Activated CD4-positive, alpha-beta T cell treated with anti-CD3 and anti-CD28 coated beads for 36 hours (primary cell): ENCODE measurements around the gene GGA2. TPM values are rescaled to one million over a fixed set of nuclear protein-coding genes. Genes with fewer than 3 reads are reported as not detected.
"Not testable (repeated sequence)": the region's sequence is repeated elsewhere in the genome, so short reads cannot be mapped to it uniquely, and the experiment has no call there.

Experiments used
- ATAC-seq: fragments of 200-7000 bp; cut with Tn5 transposase; one replicate; pipeline ENCODE4 v1.10.0; 2021; ENCODE audit warnings: mild to moderate bottlenecking, moderate library complexity
- CTCF ChIA-PET: fragments of 350-600 bp; sonication (Branson Sonifier 250); formaldehyde crosslinking; loops from one replicate; lab custom pipeline; 2021; ENCODE audit warnings: antibody characterized with exemption; lab: Charles Lee
- POLR2A ChIA-PET: fragments of 350-600 bp; sonication (Branson Sonifier 250); formaldehyde crosslinking; loops from one replicate; lab custom pipeline; 2021; ENCODE audit warnings: antibody characterized with exemption, inconsistent platforms; lab: Charles Lee
- DNase-seq: peaks from one replicate; pipeline ENCODE4 v3.0.0-alpha.2; 2020
- H3K27ac Mint-ChIP-seq: one replicate; pipeline ENCODE4 v1.8.0; 2021; ENCODE audit warnings: mixed read lengths
- H3K27me3 Mint-ChIP-seq: one replicate; pipeline ENCODE4 v1.8.0; 2021; ENCODE audit warnings: mixed read lengths
- H3K36me3 Mint-ChIP-seq: one replicate; pipeline ENCODE4 v1.8.0; 2021; ENCODE audit warnings: low read depth, mixed read lengths
- H3K4me1 Mint-ChIP-seq: one replicate; pipeline ENCODE4 v1.8.0; 2021; ENCODE audit warnings: mixed read lengths
- H3K4me3 Mint-ChIP-seq: one replicate; pipeline ENCODE4 v1.8.0; 2021; ENCODE audit warnings: mild to moderate bottlenecking, moderate library complexity, mixed read lengths
- H3K9me3 Mint-ChIP-seq: one replicate; pipeline ENCODE4 v1.8.0; 2021; ENCODE audit warnings: low read depth, mixed read lengths
- intact Hi-C, 2 experiments: fragments of 100-400 bp; cut with DNase I in 1 of 2; cut with micrococcal nuclease in 1 of 2; formaldehyde crosslinking; loops; one replicate each; pipeline versions ENCODE4 v1.14.2 to v1.15.1; 2022 to 2024; cut with DNase I, micrococcal nuclease
- total RNA-seq, 2 experiments: library from RNA; stranded (reverse); gene quantifications; one replicate each; pipeline ENCODE4 v1.2.3, GENCODE V29; 2021

GGA2 gene
- total RNA-seq, 2 experiments from 2014 or later = 86.7 to 114 TPM

DNA sequence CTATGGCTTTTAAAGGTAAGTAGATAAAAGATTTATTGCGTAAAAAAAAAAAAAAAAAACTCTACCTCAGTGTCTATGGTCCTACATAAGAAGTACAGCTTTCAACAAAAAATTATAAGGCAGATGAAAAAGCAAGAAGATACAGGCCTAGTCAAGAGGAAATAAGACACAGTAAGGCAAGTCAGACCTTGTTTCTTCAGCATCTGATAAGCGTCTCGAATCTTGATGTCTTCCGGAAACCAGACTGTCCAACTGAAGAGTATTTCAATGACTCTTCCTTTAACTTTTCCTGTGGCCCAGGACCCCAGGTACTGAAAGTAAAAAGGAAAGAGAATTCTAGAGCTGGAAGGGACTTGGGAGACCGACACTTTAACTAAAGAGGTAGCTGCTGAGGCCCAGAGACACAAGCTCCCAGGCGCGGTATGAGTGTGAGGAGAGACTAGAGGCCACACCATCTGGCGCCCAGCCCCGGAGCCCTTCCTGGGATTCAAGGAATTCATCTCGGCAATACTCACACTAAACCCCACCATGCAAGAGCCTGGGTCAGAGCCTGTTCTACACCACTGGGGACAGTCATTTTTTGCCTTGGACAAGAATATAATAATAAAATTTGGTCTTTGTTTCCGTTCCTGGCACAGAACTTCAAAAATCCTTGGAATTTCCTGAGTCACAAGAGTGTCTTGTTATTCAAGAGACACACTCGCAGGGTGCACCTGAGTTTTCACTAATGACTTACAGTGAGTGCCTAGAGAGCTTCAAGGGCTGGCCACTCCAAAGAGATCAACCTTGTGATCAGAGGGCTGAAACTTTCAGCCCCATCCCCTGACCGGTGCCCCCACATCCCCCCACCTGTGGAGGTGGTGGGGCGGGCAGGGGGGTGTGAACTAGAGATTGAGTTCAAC is 18.6 kb downstream of the GGA2 start:
- Mint-ChIP-seq H3K4me3 (no peak overlapping the region), H3K4me1 (no peaks in the 10 kb centered on the region), H3K36me3 (peaks cover 48% of the 10 kb centered on the region), H3K27me3 (no peaks in the 10 kb centered on the region), H3K9me3 (no peaks in the 10 kb centered on the region), H3K27ac (no peak overlapping the region)
- ATAC-seq = no peak
- intact Hi-C loops = no loop called here
- no peak for DNase-seq
- POLR2A ChIA-PET = interaction anchor here (0.8 kb wide), 1 partner anchor 15 kb away, joined by 6 read pairs; no protein-coding TSS in a partner anchor
- CTCF ChIA-PET = interaction anchor here (1.9 kb wide), 1 partner anchor 56 kb away, joined by 5 read pairs; no protein-coding TSS in a partner anchor

DNA sequence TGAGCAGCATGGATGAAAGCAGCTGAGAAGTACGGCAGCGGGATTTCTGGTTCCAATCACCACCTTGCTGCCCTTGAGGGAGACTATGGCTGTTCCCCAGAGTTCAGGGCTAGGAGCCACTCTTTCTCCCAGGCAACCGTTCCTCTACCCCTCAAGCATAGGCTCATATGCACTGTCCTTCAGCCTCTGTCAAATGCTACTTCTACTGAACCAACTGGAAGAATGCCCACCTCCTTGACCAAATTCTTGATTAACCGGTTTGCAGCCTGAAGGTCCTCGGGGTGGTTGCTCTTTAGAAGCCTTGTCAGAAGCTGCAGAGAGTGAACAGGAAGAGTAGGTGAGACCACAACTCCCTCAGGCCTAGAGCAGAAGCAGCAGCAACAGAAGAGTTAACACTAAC is 23.8 kb downstream of the GGA2 start:
- intact Hi-C loops = no loop called here
- Mint-ChIP-seq H3K27me3 (no peaks in the 10 kb centered on the region), H3K27ac (no peak overlapping the region), H3K36me3 (peaks cover 50% of the 10 kb centered on the region), H3K4me3 (no peak overlapping the region), H3K4me1 (no peaks in the 10 kb centered on the region), H3K9me3 (no peaks in the 10 kb centered on the region)
- DNase-seq = no peak
- CTCF ChIA-PET = no interaction called here
- POLR2A ChIA-PET = no interaction called here
- no peak for ATAC-seq

DNA sequence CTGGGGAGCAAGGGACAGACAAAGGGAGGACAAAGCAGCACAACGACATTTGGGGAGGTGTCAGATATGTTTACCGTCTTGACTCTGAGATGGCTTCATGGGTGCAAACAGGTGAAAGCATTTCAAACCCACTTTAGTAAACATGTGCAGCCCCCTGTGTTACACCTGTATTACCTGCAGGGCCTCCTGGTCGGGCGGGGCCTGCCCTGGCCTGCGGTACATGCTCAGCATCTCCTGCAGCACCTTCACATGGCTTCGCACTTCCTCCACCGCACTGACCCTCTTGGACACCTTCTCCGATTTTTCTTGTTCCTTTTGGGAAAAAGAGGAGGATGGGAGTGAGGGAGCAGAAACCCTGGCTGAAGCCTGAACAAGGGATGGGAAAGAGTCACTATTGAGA is 24.5 kb downstream of the GGA2 start:
- Mint-ChIP-seq H3K4me3 (no peak overlapping the region), H3K4me1 (no peaks in the 10 kb centered on the region), H3K27ac (no peak overlapping the region), H3K27me3 (no peaks in the 10 kb centered on the region), H3K9me3 (no peaks in the 10 kb centered on the region), H3K36me3 (peaks cover 50% of the 10 kb centered on the region)
- ATAC-seq (no peak), DNase-seq (no peak)
- ChIA-PET POLR2A (no interaction called here), CTCF (no interaction called here)
- intact Hi-C loops = no loop called here

DNA sequence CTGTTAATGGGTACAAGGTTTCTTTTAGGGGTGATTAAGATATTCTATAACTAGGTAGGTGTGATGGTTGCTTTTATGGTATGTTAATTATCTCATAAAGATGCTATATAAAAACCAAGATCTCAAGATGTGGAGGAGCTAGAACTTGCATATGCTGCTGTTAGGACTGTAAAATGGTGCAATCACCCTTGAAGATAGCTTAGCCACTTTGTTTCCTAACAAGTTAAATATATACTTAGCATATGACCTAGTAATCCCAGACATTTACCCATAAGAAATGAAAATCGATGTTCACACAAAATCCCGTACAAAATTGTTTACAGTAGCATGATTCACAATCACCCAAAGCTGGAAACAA is 25.1 kb downstream of the GGA2 start:
- Mint-ChIP-seq H3K27me3 (no peaks in the 10 kb centered on the region), H3K36me3 (peaks cover 50% of the 10 kb centered on the region), H3K4me1 (no peaks in the 10 kb centered on the region), H3K27ac (no peak overlapping the region), H3K9me3 (no peaks in the 10 kb centered on the region), H3K4me3 (no peak overlapping the region)
- intact Hi-C loops = no loop called here
- ChIA-PET CTCF (no interaction called here), POLR2A (no interaction called here)
- ATAC-seq = no peak
- DNase-seq = no peak

DNA sequence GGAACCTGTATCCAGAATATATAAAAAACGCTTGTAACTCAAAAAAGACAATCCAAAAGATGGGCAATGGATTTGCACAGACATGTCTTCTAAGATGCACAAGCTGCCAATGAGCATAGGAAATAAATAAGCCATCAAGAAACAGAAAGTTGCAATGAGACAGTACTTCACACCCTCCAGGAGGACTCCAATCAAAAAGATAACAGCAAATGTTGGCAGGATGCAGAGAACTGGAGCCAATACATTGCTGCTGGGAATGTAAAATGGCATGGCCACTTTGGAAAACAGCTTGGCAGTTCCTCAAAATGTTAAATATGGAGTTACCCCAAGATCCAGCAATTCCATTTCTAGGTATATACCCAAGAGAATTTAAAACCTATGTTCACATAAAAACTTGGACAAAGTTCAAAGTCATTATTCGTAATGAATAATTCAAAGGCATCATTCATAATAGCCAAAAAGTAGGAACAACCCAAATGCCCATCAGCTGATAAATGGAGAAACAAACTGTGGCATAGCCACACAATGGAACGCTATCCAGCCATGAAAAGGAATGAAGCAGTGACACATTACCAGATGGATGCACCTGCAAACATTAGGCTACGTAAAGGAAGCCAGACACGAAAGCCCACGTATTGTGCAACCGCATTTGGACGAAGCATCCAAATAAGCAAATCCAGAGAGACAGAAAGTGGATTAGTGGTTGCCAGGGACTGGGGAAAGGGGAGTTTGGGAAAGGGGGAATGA is 25.6 kb downstream of the GGA2 start:
- POLR2A ChIA-PET = no interaction called here
- CTCF ChIA-PET = no interaction called here
- H3K4me1 Mint-ChIP-seq = no peaks in the 10 kb centered on the region
- DNase-seq (no peak), ATAC-seq (no peak)
- H3K9me3 Mint-ChIP-seq = no peaks in the 10 kb centered on the region
- no peak overlapping the region for H3K4me3 Mint-ChIP-seq
- peaks cover 50% of the 10 kb centered on the region for H3K36me3 Mint-ChIP-seq
- H3K27me3 Mint-ChIP-seq = no peaks in the 10 kb centered on the region
- no peak overlapping the region for H3K27ac Mint-ChIP-seq
- intact Hi-C loops = no loop called here

DNA sequence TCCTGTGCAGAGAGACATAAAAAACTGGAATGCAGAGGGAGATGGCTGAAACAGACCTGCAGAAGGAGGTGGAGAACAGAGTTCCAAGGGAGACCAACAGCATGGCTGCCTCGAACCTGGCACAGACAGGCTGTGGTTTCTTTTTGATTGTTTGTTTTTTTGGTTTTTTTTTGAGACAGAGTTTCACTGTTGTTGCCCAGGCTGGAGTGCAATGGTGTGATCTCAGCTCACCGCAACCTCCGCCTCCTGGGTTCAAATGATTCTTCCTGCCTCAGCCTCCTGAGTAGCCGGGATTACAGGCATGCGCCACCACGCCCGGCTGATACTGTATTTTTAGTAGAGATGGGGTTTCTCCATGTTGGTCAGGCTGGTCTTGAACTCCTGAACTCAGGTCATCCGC is 26.8 kb downstream of the GGA2 start:
- ATAC-seq, H3K27ac Mint-ChIP-seq: not testable (repeated sequence)

DNA sequence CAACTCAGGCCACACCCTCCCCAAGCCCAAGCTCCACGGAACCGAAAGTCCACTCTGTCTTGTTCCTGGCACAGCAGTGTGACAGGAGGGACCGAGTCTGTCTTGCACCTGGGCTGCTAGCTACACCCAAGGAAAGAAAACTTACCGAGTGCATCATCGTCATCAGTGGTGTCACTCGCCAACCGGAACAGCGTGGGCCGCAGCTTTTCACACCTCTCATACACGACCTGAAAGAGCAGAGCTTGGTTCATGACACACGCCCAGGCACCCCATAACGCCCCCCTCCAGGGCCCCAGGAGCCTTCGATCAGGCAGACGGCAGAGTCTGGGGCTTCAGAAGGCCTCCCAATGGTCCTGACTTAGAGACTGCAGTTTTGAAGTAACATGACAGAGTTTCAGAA is 27.5 kb downstream of the GGA2 start:
- POLR2A ChIA-PET = interaction anchor here (0.8 kb wide), 1 partner anchor 22 kb away, joined by 5 read pairs; no protein-coding TSS in a partner anchor
- Mint-ChIP-seq H3K27me3 (no peaks in the 10 kb centered on the region), H3K4me3 (no peak overlapping the region), H3K9me3 (no peaks in the 10 kb centered on the region), H3K27ac (no peak overlapping the region), H3K4me1 (no peaks in the 10 kb centered on the region), H3K36me3 (peaks cover 56% of the 10 kb centered on the region)
- intact Hi-C loops = no loop called here
- peak; percentile 19 for DNase-seq
- CTCF ChIA-PET = interaction anchor here (1.4 kb wide), 1 partner anchor 49 kb away, joined by 3 read pairs; no protein-coding TSS in a partner anchor
- ATAC-seq = no peak

More for the DNA sequence above, 26.8 kb downstream of the GGA2 start:
- H3K4me1 Mint-ChIP-seq, H3K9me3 Mint-ChIP-seq, intact Hi-C loops, H3K4me3 Mint-ChIP-seq, H3K27me3 Mint-ChIP-seq, POLR2A ChIA-PET, DNase-seq: not testable (repeated sequence)
- H3K36me3 Mint-ChIP-seq = peaks cover 55% of the 10 kb centered on the region
- CTCF ChIA-PET = interaction anchor here (1.4 kb wide), 1 partner anchor 49 kb away, joined by 3 read pairs; no protein-coding TSS in a partner anchor

DNA sequence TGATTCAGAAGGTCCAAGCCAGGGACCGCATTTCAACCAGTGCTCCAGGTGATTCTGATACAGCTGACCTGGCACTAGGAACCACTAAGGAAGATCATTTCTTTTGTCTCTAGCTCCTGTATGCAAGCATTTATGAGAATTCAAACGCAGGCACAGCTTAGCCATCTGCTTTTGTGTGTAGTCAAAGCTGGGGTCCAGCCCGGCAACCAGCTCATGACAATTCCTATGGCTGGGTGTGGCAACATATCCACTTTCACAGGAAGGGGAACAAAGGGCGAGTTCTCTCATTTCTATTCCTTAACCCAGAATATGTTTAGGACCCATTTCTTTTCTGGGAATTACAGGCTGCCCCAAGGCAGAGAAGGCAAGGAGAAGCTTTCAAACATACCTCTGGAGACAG is 30.0 kb downstream of the GGA2 start:
- Mint-ChIP-seq H3K27ac (no peak overlapping the region), H3K9me3 (no peaks in the 10 kb centered on the region), H3K36me3 (peaks cover 55% of the 10 kb centered on the region), H3K4me1 (no peaks in the 10 kb centered on the region), H3K27me3 (no peaks in the 10 kb centered on the region), H3K4me3 (no peak overlapping the region)
- DNase-seq = no peak
- intact Hi-C loops = no loop called here
- ChIA-PET CTCF (interaction anchor here (0.8 kb wide), 1 partner anchor 11 kb away, joined by 3 read pairs; no protein-coding TSS in a partner anchor), POLR2A (no interaction called here)
- ATAC-seq = no peak

DNA sequence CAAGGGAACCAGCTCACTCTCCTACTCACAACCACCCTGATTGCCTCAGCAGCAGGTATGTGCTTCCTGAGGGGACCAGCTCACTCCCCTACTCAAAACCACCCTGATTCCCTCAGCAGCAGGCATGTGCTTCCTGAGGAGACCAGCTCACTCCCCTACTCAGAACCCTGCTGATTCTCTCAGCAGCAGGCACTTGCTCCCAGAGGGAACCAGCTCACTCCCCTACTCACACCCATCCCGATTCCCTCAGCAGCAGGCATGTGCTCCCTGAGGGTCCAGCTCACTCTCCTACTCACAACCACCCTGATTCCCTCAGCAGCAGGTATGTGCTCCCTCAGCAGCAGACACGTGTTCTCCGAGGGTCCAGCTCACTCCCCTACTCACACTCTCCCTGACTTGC is 31.2 kb downstream of the GGA2 start:
- ATAC-seq (no peak), DNase-seq (no peak)
- intact Hi-C loops = no loop called here
- no peaks in the 10 kb centered on the region for H3K27me3 Mint-ChIP-seq
- no peaks in the 10 kb centered on the region for H3K9me3 Mint-ChIP-seq
- no peak overlapping the region for H3K4me3 Mint-ChIP-seq
- H3K27ac Mint-ChIP-seq = no peak overlapping the region
- H3K4me1 Mint-ChIP-seq = no peaks in the 10 kb centered on the region
- ChIA-PET POLR2A (no interaction called here), CTCF (interaction anchor here (0.5 to 0.9 kb wide), 2 partner anchors 10 to 35 kb away, joined by 3 read pairs; no protein-coding TSS in a partner anchor)
- peaks cover 57% of the 10 kb centered on the region for H3K36me3 Mint-ChIP-seq

DNA sequence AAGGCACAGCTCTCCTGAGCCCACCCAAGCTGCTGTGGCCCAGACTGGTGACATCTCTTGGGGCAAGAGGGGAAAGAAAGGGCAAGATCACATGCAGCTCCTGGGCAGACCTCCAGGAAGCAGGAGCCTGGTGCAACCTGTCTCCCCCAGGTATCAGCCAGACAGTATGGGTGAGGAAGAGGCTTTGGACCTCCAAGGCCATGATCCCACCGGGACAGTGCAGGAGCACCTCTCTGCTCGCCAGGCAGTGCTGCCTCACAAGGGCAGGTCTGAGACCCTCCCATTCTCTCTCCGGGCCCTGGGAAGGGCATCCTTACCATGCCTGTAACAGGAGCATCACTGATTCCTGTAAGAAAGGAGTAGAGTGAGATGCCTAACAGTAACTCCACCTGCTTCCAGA is 31.7 kb downstream of the GGA2 start:
- Mint-ChIP-seq H3K4me1 (no peaks in the 10 kb centered on the region), H3K4me3 (no peak overlapping the region), H3K27me3 (no peaks in the 10 kb centered on the region), H3K9me3 (no peaks in the 10 kb centered on the region), H3K36me3 (peaks cover 57% of the 10 kb centered on the region), H3K27ac (no peak overlapping the region)
- ATAC-seq = no peak
- ChIA-PET POLR2A (no interaction called here), CTCF (interaction anchor here (0.9 kb wide), 1 partner anchor 10 kb away, joined by 3 read pairs; no protein-coding TSS in a partner anchor)
- intact Hi-C loops = no loop called here
- no peak for DNase-seq

DNA sequence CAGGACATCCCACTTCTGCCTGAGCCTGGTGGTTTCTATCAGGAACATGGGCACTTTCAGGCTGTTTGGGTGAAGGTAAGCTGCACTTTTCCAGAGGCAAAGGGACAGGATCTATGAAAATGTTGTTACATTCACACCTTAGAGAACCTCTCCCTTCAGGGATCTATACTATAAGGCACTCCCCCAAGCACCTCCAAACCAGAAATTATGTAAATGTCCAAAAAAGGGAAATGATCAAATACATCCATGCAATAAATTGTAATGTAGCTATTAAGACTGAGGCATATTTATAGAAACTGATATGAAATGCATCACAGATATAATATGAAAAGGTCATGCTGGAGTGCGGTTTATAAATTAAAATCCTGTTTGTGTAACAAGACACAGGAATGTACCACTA is 34.0 kb downstream of the GGA2 start:
- Mint-ChIP-seq H3K4me1 (no peaks in the 10 kb centered on the region), H3K4me3 (no peak overlapping the region), H3K9me3 (no peaks in the 10 kb centered on the region), H3K36me3 (peaks cover 45% of the 10 kb centered on the region), H3K27ac (no peak overlapping the region), H3K27me3 (no peaks in the 10 kb centered on the region)
- POLR2A ChIA-PET = no interaction called here
- intact Hi-C loops = no loop called here
- DNase-seq = no peak
- CTCF ChIA-PET = interaction anchor here (1.7 kb wide), 1 partner anchor 41 kb away, joined by 8 read pairs; no protein-coding TSS in a partner anchor
- no peak for ATAC-seq
